Psoas muscle (tissue), 8 donors: ENCODE data around the gene FSTL4. TPM values are rescaled to one million over a fixed set of nuclear protein-coding genes. Genes with fewer than 3 reads are reported as not detected.

Experiments
- ATAC-seq, 4 donors: fragments of 200-7000 bp; cut with Tn5 transposase; one replicate each; pipeline ENCODE4 v1.9.1; 2020; ENCODE audit warnings: moderate library complexity in 3 of 4, mild to moderate bottlenecking in 2 of 4
- DNase-seq, 2 donors: peaks; one replicate each; pipeline ENCODE4 v3.0.0-alpha.2; 2020
- H3K27ac ChIP-seq: fragments of 200-600 bp; one replicate; pipeline ENCODE4 v1.8.0; 2022
- H3K27me3 ChIP-seq, 3 donors: fragments of 200-600 bp in 1 of 3; one replicate each; pipeline versions ENCODE4 v1.6.1 to v1.8.0; 2013 to 2022; ENCODE audit warnings: low read length in 2 of 3, mild to moderate bottlenecking in 2 of 3, moderate library complexity in 1 of 3; ENCODE audit not compliant: insufficient read depth in 3 of 3
- H3K36me3 ChIP-seq, 2 donors: fragments of 200-600 bp in 1 of 2; one replicate each; pipeline versions ENCODE4 v1.6.1 to v1.8.0; 2013 to 2022; ENCODE audit warnings: low read depth in 1 of 2, mild to moderate bottlenecking in 1 of 2, moderate library complexity in 1 of 2; ENCODE audit not compliant: insufficient read depth in 1 of 2
- H3K4me1 ChIP-seq: fragments of 200-600 bp; one replicate; pipeline ENCODE4 v1.8.0; 2022
- H3K4me3 ChIP-seq: fragments of 200-600 bp; one replicate; pipeline ENCODE4 v1.8.0; 2022; ENCODE audit warnings: mild to moderate bottlenecking
- H3K9me3 ChIP-seq: fragments of 200-600 bp; one replicate; pipeline ENCODE4 v1.8.0; 2022
- CTCF ChIP-seq: fragments of 200-600 bp; IDR thresholded peaks from one replicate; pipeline ENCODE4 v1.8.0; 2022; ENCODE audit warnings: antibody characterized with exemption
- WGBS, 3 donors: extraction: QIAGEN DNeasy Blood & Tissue Kit; methylation state at CpG; one replicate each; pipeline versions ENCODE4 v1.1.6 to v1.1.7; 2013; 5-methylcytosine and 5-hydroxymethylcytosine counted together
- intact Hi-C, 2 donors: fragments of 100-400 bp; cut with DNase I; formaldehyde crosslinking; loops; one replicate each; pipeline versions ENCODE4 v1.11.0 to v1.14.2; 2022
- polyA plus RNA-seq, 3 donors: library from polyadenylated mRNA; stranded (reverse); fragments of 200-250 nt; gene quantifications; one replicate each; pipeline ENCODE4 v1.2.3, GENCODE V29; 2013
- total RNA-seq, 4 donors: library from RNA; stranded (reverse); fragmentation: NEBNext Ultra II Directional in 2 of 4; extraction: Animal tissue kit (Norgen Biotek cat#: 25700) in 2 of 4; gene quantifications; one replicate each; pipeline versions ENCODE4 v1.2.1 to v1.2.4, GENCODE V29; 2021 to 2023
- donor health status: healthy with polysubstance abuse.
- donor health status: DM: no; HTN: no; CAD: no; lungs with moderate emphysema.
- donor health status: Bipolar disorder and iron deficiency.
- donor health status: healthy.
- donor health status: DM: yes; HTN: yes; CAD: no.
- donor health status: DM: no; HTN: no; CAD: no.
- donor health status: DM: no; HTN: no; CAD: no.
- donor health status: DM: yes; HTN: yes; CAD: no.

The FSTL4 gene
- total and polyA plus RNA-seq, 7 donors = 0.07 to 0.81 (median 0.24) TPM

GRCh38 chr5:133610489-133611356, 1.6 kb downstream of the FSTL4 start:
- peak; percentile 56 for TF ChIP-seq CTCF
- Histone ChIP-seq H3K4me1 (peaks cover 16% of the 10 kb centered on the region), H3K36me3 (no peaks in the 10 kb centered on the region), H3K9me3 (no peaks in the 10 kb centered on the region), H3K27ac (no peak overlapping the region), H3K27me3 (peaks cover 0 to 90% (median 14%) of the 10 kb centered on the region in 3 donors), H3K4me3 (peak overlapping the region; percentile 52)
- ATAC-seq (peak; percentile 90 to 96 (median 94)), DNase-seq (peak; percentile 61 to 75)
- intact Hi-C loops = loop anchor here (2.0 to 10.0 kb wide), 3 partner anchors 186 to 496 kb away; no protein-coding TSS in a partner anchor
- 7% methylated on average over 38 to 57 of the region's 57 CpGs for WGBS, 3 donors

- intact Hi-C loops = no loop called here
These were observed 4.9 kb downstream of the FSTL4 start for GRCh38 chr5:133607451-133607850.

GRCh38 chr5:133606835-133607234, 5.5 kb downstream of the FSTL4 start:
- H3K27me3 ChIP-seq = peaks cover 0 to 54% (median 5%) of the 10 kb centered on the region in 3 donors
- intact Hi-C loops = no loop called here

More at GRCh38 chr5:133607451-133607850, 4.9 kb downstream of the FSTL4 start:
- peaks cover 16% of the 10 kb centered on the region for H3K4me1 ChIP-seq
- H3K4me3 ChIP-seq = no peak overlapping the region
- no peak for TF ChIP-seq CTCF
- no peak overlapping the region for H3K27ac ChIP-seq
- no peak for ATAC-seq
- H3K36me3 ChIP-seq = no peaks in the 10 kb centered on the region
- no peaks in the 10 kb centered on the region for H3K9me3 ChIP-seq
- 39 to 50% (median 50%) methylated on average over 6 of the region's 6 CpGs for WGBS, 3 donors
- DNase-seq = no peak
- H3K27me3 ChIP-seq = peaks cover 0 to 60% (median 11%) of the 10 kb centered on the region in 3 donors

GRCh38 chr5:133605323-133605722, 7.0 kb downstream of the FSTL4 start:
- peaks cover 0 to 44% (median 0%) of the 10 kb centered on the region in 3 donors for H3K27me3 ChIP-seq
- ATAC-seq = no peak
- intact Hi-C loops = no loop called here
- H3K27ac ChIP-seq = no peak overlapping the region
- H3K4me1 ChIP-seq = no peaks in the 10 kb centered on the region
- H3K36me3 ChIP-seq = no peaks in the 10 kb centered on the region
- TF ChIP-seq CTCF = no peak
- DNase-seq = no peak
- H3K9me3 ChIP-seq = no peaks in the 10 kb centered on the region
- no peak overlapping the region for H3K4me3 ChIP-seq

More at GRCh38 chr5:133606835-133607234, 5.5 kb downstream of the FSTL4 start:
- Histone ChIP-seq H3K9me3 (no peaks in the 10 kb centered on the region), H3K36me3 (no peaks in the 10 kb centered on the region), H3K4me1 (peaks cover 15% of the 10 kb centered on the region), H3K4me3 (no peak overlapping the region), H3K27ac (no peak overlapping the region)
- TF ChIP-seq CTCF = no peak
- WGBS, 3 donors = 81 to 91% (median 87%) methylated on average over 2 of the region's 2 CpGs
- ATAC-seq (no peak), DNase-seq (no peak)
